Neural progenitor cell (in vitro differentiated cells): ENCODE results near the gene MARCO. TPM values are rescaled to one million over a fixed set of nuclear protein-coding genes. Genes with fewer than 3 reads are reported as not detected.

ENCODE experiments used
- DNase-seq: peaks from one replicate; pipeline ENCODE4 v3.0.0-alpha.2; 2016; ENCODE audit warnings: low spot score
- H2AFZ ChIP-seq: fragments of 200-600 bp; sonication (generic); replicated peaks from 2 replicates; pipeline ENCODE4 v1.6.1; 2016; ENCODE audit warnings: antibody characterized with exemption
- H3F3A ChIP-seq: fragments of 200-600 bp; sonication (generic); 2 replicates; pipeline ENCODE4 v1.6.1; 2016; ENCODE audit warnings: antibody characterized with exemption, low read depth
- H3K27ac ChIP-seq: fragments of 200-600 bp; sonication (generic); 2 replicates; pipeline ENCODE4 v1.5.1; 2016; ENCODE audit warnings: mild to moderate bottlenecking
- H3K27me3 ChIP-seq: fragments of 200-600 bp; sonication (generic); 2 replicates; pipeline ENCODE4 v1.6.1; 2016; ENCODE audit warnings: mild to moderate bottlenecking, moderate library complexity
- H3K36me3 ChIP-seq: fragments of 200-600 bp; sonication (generic); 2 replicates; pipeline ENCODE4 v1.5.1; 2016
- H3K4me1 ChIP-seq: fragments of 200-600 bp; sonication (generic); 2 replicates; pipeline ENCODE4 v1.6.1; 2016; ENCODE audit warnings: mixed run types
- H3K4me2 ChIP-seq: fragments of 200-600 bp; sonication (generic); 2 replicates; pipeline ENCODE4 v1.6.1; 2016
- H3K4me3 ChIP-seq: fragments of 200-600 bp; sonication (generic); 2 replicates; pipeline ENCODE4 v1.5.1; 2016
- H3K79me2 ChIP-seq: fragments of 200-600 bp; sonication (generic); 2 replicates; pipeline ENCODE4 v1.6.1; 2016; ENCODE audit warnings: low read depth
- H3K9ac ChIP-seq: fragments of 200-600 bp; sonication (generic); 2 replicates; pipeline ENCODE4 v1.6.1; 2016
- H3K9me3 ChIP-seq: fragments of 200-600 bp; sonication (generic); 2 replicates; pipeline ENCODE4 v1.5.1; 2016; ENCODE audit warnings: low read depth
- H4K20me1 ChIP-seq: fragments of 200-600 bp; sonication (generic); 2 replicates; pipeline ENCODE4 v1.6.1; 2016; ENCODE audit warnings: low read depth
- H3K27ac Mint-ChIP-seq: 3 replicates; pipeline ENCODE4 v1.8.0; 2021; ENCODE audit warnings: mixed read lengths
- H3K27me3 Mint-ChIP-seq: 2 replicates; pipeline ENCODE4 v1.8.0; 2022; ENCODE audit warnings: low read depth, mild to moderate bottlenecking, inconsistent platforms, moderate library complexity, mixed read lengths; ENCODE audit not compliant: insufficient read depth
- H3K36me3 Mint-ChIP-seq: 3 replicates; pipeline ENCODE4 v1.8.0; 2021; ENCODE audit warnings: mixed read lengths
- H3K4me1 Mint-ChIP-seq: 3 replicates; pipeline ENCODE4 v1.8.0; 2021; ENCODE audit warnings: mixed read lengths
- H3K4me3 Mint-ChIP-seq: 3 replicates; pipeline ENCODE4 v1.8.0; 2021; ENCODE audit warnings: mild to moderate bottlenecking, moderate library complexity, mixed read lengths
- H3K9me3 Mint-ChIP-seq: 3 replicates; pipeline ENCODE4 v1.8.0; 2020; ENCODE audit warnings: mixed read lengths
- CTCF ChIP-seq: fragments of 200-600 bp; sonication (generic); IDR thresholded peaks from 2 replicates; pipeline ENCODE4 v1.5.1; 2017; ENCODE audit warnings: antibody characterized with exemption, mild to moderate bottlenecking
- EZH2 ChIP-seq: fragments of 200-600 bp; sonication (generic); IDR thresholded peaks from 2 replicates; pipeline ENCODE4 v1.6.1; 2017; ENCODE audit warnings: antibody characterized with exemption, mild to moderate bottlenecking, moderate library complexity
- EZH2phosphoT487 ChIP-seq: fragments of 200-600 bp; sonication (generic); IDR thresholded peaks from 2 replicates; pipeline ENCODE4 v1.6.1; 2017; ENCODE audit warnings: antibody characterized with exemption
- total RNA-seq: library from RNA; depleted of rRNA; stranded (reverse); fragments of >200 nt; gene quantifications from 2 replicates; pipeline ENCODE4 v1.2.3, GENCODE V29; 2015; ENCODE audit warnings: low replicate concordance

The MARCO gene
- not detected in 2 replicates for total RNA-seq

GRCh38 chr2:118942031-118942430 is at the start of gene MARCO:
MARCO (plus strand) TSS chr2:118942194; CDS start chr2:118942301, 107 bp downstream.
- no peak within 1 kb of the TSS for H3K27ac ChIP-seq

GRCh38 chr2:118893100-118893499 is 48.9 kb upstream of the MARCO start:
- Histone ChIP-seq H3K79me2 (no peaks in the 10 kb centered on the region), H3K9ac (no peak overlapping the region), H4K20me1 (no peaks in the 10 kb centered on the region), H3K4me1 (no peaks in the 10 kb centered on the region), H3K4me2 (no peak overlapping the region), H2AFZ (no peak overlapping the region), H3F3A (no peaks in the 10 kb centered on the region), H3K36me3 (no peaks in the 10 kb centered on the region), H3K4me3 (no peak overlapping the region), H3K27ac (no peak overlapping the region), H3K27me3 (no peaks in the 10 kb centered on the region), H3K9me3 (peaks cover 14% of the 10 kb centered on the region)
- H3K27me3 Mint-ChIP-seq, result peaks cover 5% of the 10 kb centered on the region
- H3K4me1 Mint-ChIP-seq, result no peaks in the 10 kb centered on the region
- no peak for DNase-seq
- peaks cover 15% of the 10 kb centered on the region for H3K9me3 Mint-ChIP-seq
- TF ChIP-seq CTCF (no peak), EZH2 (no peak), EZH2phosphoT487 (no peak)
- no peaks in the 10 kb centered on the region for H3K36me3 Mint-ChIP-seq
- no peak overlapping the region for H3K27ac Mint-ChIP-seq
- no peak overlapping the region for H3K4me3 Mint-ChIP-seq

More at GRCh38 chr2:118942031-118942430, at the start of gene MARCO:
- no peak within 1 kb of the TSS for H3K27ac Mint-ChIP-seq
- H3K27me3 Mint-ChIP-seq, result peaks cover 5% of the 10 kb centered on the region
- Histone ChIP-seq H2AFZ (no peak within 1 kb of the TSS), H3K4me1 (no peaks in the 10 kb centered on the region), H3K9ac (no peak within 1 kb of the TSS), H3K4me3 (no peak within 1 kb of the TSS), H4K20me1 (no peaks in the 10 kb centered on the region), H3F3A (no peaks in the 10 kb centered on the region), H3K79me2 (no peaks in the 10 kb centered on the region), H3K9me3 (no peaks in the 10 kb centered on the region), H3K27me3 (no peaks in the 10 kb centered on the region), H3K4me2 (no peak within 1 kb of the TSS), H3K36me3 (no peaks in the 10 kb centered on the region)
- H3K4me3 Mint-ChIP-seq, result no peak within 1 kb of the TSS
- no peaks in the 10 kb centered on the region for H3K4me1 Mint-ChIP-seq
- H3K36me3 Mint-ChIP-seq, result no peaks in the 10 kb centered on the region
- DNase-seq, result no peak
- no peak for TF ChIP-seq EZH2
- TF ChIP-seq CTCF, result no peak
- no peak for TF ChIP-seq EZH2phosphoT487
- no peaks in the 10 kb centered on the region for H3K9me3 Mint-ChIP-seq

- Histone ChIP-seq H3K36me3 (no peaks in the 10 kb centered on the region), H4K20me1 (no peaks in the 10 kb centered on the region), H3K27me3 (no peaks in the 10 kb centered on the region), H3K27ac (no peak overlapping the region), H3K9me3 (no peaks in the 10 kb centered on the region), H3K4me2 (no peak overlapping the region), H3K4me1 (no peaks in the 10 kb centered on the region), H3K9ac (no peak overlapping the region), H3K79me2 (no peaks in the 10 kb centered on the region), H3F3A (no peaks in the 10 kb centered on the region), H2AFZ (no peak overlapping the region), H3K4me3 (no peak overlapping the region)
- Mint-ChIP-seq H3K9me3 (peaks cover 2% of the 10 kb centered on the region), H3K36me3 (no peaks in the 10 kb centered on the region), H3K4me3 (no peak overlapping the region), H3K27me3 (peaks cover 4% of the 10 kb centered on the region), H3K4me1 (no peaks in the 10 kb centered on the region), H3K27ac (no peak overlapping the region)
- TF ChIP-seq EZH2 (no peak), CTCF (no peak), EZH2phosphoT487 (no peak)
- no peak for DNase-seq
These were observed 39.5 kb upstream of the MARCO start for GRCh38 chr2:118902266-118903028.
